ENCODE measurements around the gene RALGPS1. TPM values are rescaled to one million over a fixed set of nuclear protein-coding genes. Genes with fewer than 3 reads are reported as not detected.

Gene RALGPS1
- total RNA-seq, 2 donors from 2014 or later = 9.3 to 12.6 TPM

GRCh38 chr9:127132921-127133647 lies 218.5 kb downstream of the RALGPS1 start:
- Mint-ChIP-seq H3K36me3 (ENCODE audit: low read depth) (peaks cover 2% of the 10 kb centered on the region), H3K27ac (no peak overlapping the region), H3K4me3 (no peak overlapping the region), H3K4me1 (peaks cover 4% of the 10 kb centered on the region), H3K27me3 (no peaks in the 10 kb centered on the region)
- H3K9me3 ChIP-seq (ENCODE audit: control insufficient read depth, low read length, poor library complexity, severe bottlenecking) = no peaks in the 10 kb centered on the region
- ATAC-seq (no peak), DNase-seq (no peak)

GRCh38 chr9:127133739-127134167 lies 219.2 kb downstream of the RALGPS1 start:
- H3K27ac Mint-ChIP-seq = no peak overlapping the region
- no peak for ATAC-seq

GRCh38 chr9:127135056-127135745 lies 220.6 kb downstream of the RALGPS1 start:
- DNase-seq (no peak), ATAC-seq (no peak)
- Mint-ChIP-seq H3K27ac (no peak overlapping the region), H3K27me3 (no peaks in the 10 kb centered on the region), H3K4me3 (no peak overlapping the region), H3K36me3 (ENCODE audit: low read depth) (peaks cover 2% of the 10 kb centered on the region), H3K4me1 (peaks cover 5% of the 10 kb centered on the region)
- H3K9me3 ChIP-seq (ENCODE audit: control insufficient read depth, low read length, poor library complexity, severe bottlenecking) = no peaks in the 10 kb centered on the region

More at GRCh38 chr9:127133739-127134167, 219.2 kb downstream of the RALGPS1 start:
- H3K4me3 Mint-ChIP-seq = no peak overlapping the region
- H3K27me3 Mint-ChIP-seq = no peaks in the 10 kb centered on the region
- H3K4me1 Mint-ChIP-seq = peaks cover 5% of the 10 kb centered on the region
- peaks cover 2% of the 10 kb centered on the region for H3K36me3 Mint-ChIP-seq (ENCODE audit: low read depth)
- DNase-seq = no peak
- H3K9me3 ChIP-seq (ENCODE audit: control insufficient read depth, low read length, poor library complexity, severe bottlenecking) = no peaks in the 10 kb centered on the region

GRCh38 chr9:127136081-127136879 lies 221.7 kb downstream of the RALGPS1 start:
- DNase-seq (no peak), ATAC-seq (no peak)
- Mint-ChIP-seq H3K4me3 (no peak overlapping the region), H3K27ac (no peak overlapping the region), H3K27me3 (no peaks in the 10 kb centered on the region), H3K36me3 (ENCODE audit: low read depth) (peaks cover 2% of the 10 kb centered on the region), H3K4me1 (peaks cover 5% of the 10 kb centered on the region)
- no peaks in the 10 kb centered on the region for H3K9me3 ChIP-seq (ENCODE audit: control insufficient read depth, low read length, poor library complexity, severe bottlenecking)

- Mint-ChIP-seq H3K4me3 (no peak overlapping the region), H3K27ac (peak overlapping the region; percentile 4), H3K4me1 (peaks cover 7% of the 10 kb centered on the region), H3K27me3 (no peaks in the 10 kb centered on the region), H3K36me3 (ENCODE audit: low read depth) (peaks cover 2% of the 10 kb centered on the region)
- DNase-seq (no peak), ATAC-seq (no peak)
- H3K9me3 ChIP-seq (ENCODE audit: control insufficient read depth, low read length, poor library complexity, severe bottlenecking) = no peaks in the 10 kb centered on the region
Observed at GRCh38 chr9:127136880-127137639, 222.5 kb downstream of the RALGPS1 start.

- Mint-ChIP-seq H3K4me3 (peak overlapping the region; percentile 59), H3K36me3 (ENCODE audit: low read depth) (peaks cover under 1% of the 10 kb centered on the region), H3K27me3 (no peaks in the 10 kb centered on the region), H3K27ac (peak overlapping the region; percentile 4), H3K4me1 (peaks cover 7% of the 10 kb centered on the region)
- no peaks in the 10 kb centered on the region for H3K9me3 ChIP-seq (ENCODE audit: control insufficient read depth, low read length, poor library complexity, severe bottlenecking)
- DNase-seq = no peak
- ATAC-seq = no peak
Observed at GRCh38 chr9:127137640-127138360, 223.2 kb downstream of the RALGPS1 start.

GRCh38 chr9:127138444-127138843 lies 223.9 kb downstream of the RALGPS1 start:
- H3K9me3 ChIP-seq (ENCODE audit: control insufficient read depth, low read length, poor library complexity, severe bottlenecking) = no peaks in the 10 kb centered on the region
- Mint-ChIP-seq H3K27ac (no peak overlapping the region), H3K4me3 (no peak overlapping the region), H3K4me1 (peaks cover 7% of the 10 kb centered on the region), H3K27me3 (no peaks in the 10 kb centered on the region), H3K36me3 (ENCODE audit: low read depth) (no peaks in the 10 kb centered on the region)
- DNase-seq (no peak), ATAC-seq (no peak)

GRCh38 chr9:127139071-127139731 lies 224.6 kb downstream of the RALGPS1 start:
- no peak for DNase-seq
- no peak overlapping the region for H3K4me3 Mint-ChIP-seq

GRCh38 chr9:127139775-127140174 lies 225.2 kb downstream of the RALGPS1 start:
- Mint-ChIP-seq H3K27ac (no peak overlapping the region), H3K4me3 (no peak overlapping the region)

More at GRCh38 chr9:127139071-127139731, 224.6 kb downstream of the RALGPS1 start:
- Mint-ChIP-seq H3K36me3 (ENCODE audit: low read depth) (no peaks in the 10 kb centered on the region), H3K27ac (no peak overlapping the region), H3K27me3 (no peaks in the 10 kb centered on the region), H3K4me1 (peaks cover 8% of the 10 kb centered on the region)
- H3K9me3 ChIP-seq (ENCODE audit: control insufficient read depth, low read length, poor library complexity, severe bottlenecking) = no peaks in the 10 kb centered on the region
- ATAC-seq = no peak

GRCh38 chr9:127140181-127140580 lies 225.6 kb downstream of the RALGPS1 start:
- Mint-ChIP-seq H3K27me3 (no peaks in the 10 kb centered on the region), H3K27ac (peak overlapping the region; percentile 11), H3K4me3 (no peak overlapping the region), H3K36me3 (ENCODE audit: low read depth) (no peaks in the 10 kb centered on the region), H3K4me1 (peaks cover 8% of the 10 kb centered on the region)
- DNase-seq = no peak
- no peaks in the 10 kb centered on the region for H3K9me3 ChIP-seq (ENCODE audit: control insufficient read depth, low read length, poor library complexity, severe bottlenecking)
- no peak for ATAC-seq

More at GRCh38 chr9:127139775-127140174, 225.2 kb downstream of the RALGPS1 start:
- no peak for ATAC-seq
- no peak for DNase-seq
- H3K4me1 Mint-ChIP-seq = peaks cover 8% of the 10 kb centered on the region
- no peaks in the 10 kb centered on the region for H3K9me3 ChIP-seq (ENCODE audit: control insufficient read depth, low read length, poor library complexity, severe bottlenecking)
- no peaks in the 10 kb centered on the region for H3K27me3 Mint-ChIP-seq
- no peaks in the 10 kb centered on the region for H3K36me3 Mint-ChIP-seq (ENCODE audit: low read depth)

GRCh38 chr9:127140842-127141675 lies 226.5 kb downstream of the RALGPS1 start:
- Mint-ChIP-seq H3K27me3 (no peaks in the 10 kb centered on the region), H3K27ac (peak overlapping the region; percentile 11)

More at GRCh38 chr9:127140842-127141675, 226.5 kb downstream of the RALGPS1 start:
- Mint-ChIP-seq H3K36me3 (ENCODE audit: low read depth) (no peaks in the 10 kb centered on the region), H3K4me1 (peaks cover 8% of the 10 kb centered on the region), H3K4me3 (no peak overlapping the region)
- H3K9me3 ChIP-seq (ENCODE audit: control insufficient read depth, low read length, poor library complexity, severe bottlenecking) = no peaks in the 10 kb centered on the region
- ATAC-seq = no peak
- no peak for DNase-seq

Data from T-helper 17 cell (primary cell).